ENCODE results near the gene BACH2.
A peak's percentile ranks its signal among the peaks of the same experiment; 100 is the strongest.

BACH2 gene

DNA sequence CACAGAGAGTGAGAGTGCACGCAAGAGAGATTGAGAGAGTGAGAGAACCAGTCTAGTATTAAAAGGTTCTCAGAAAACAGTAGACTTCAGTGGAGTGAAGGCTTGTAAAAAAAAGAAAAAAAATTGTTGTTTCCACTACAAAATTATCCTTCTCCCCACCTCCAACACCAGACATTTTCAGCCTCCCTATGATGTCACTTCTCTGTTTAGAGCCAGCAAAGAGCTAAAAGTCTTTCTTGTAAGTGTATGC, 77.8 kb downstream of the BACH2 start:
- no peak overlapping the region for H3K4me3 ChIP-seq (ENCODE audit: low read length)
- DNase-seq (ENCODE audit: low read depth): no peak
- TF ChIP-seq, protein P1, sequence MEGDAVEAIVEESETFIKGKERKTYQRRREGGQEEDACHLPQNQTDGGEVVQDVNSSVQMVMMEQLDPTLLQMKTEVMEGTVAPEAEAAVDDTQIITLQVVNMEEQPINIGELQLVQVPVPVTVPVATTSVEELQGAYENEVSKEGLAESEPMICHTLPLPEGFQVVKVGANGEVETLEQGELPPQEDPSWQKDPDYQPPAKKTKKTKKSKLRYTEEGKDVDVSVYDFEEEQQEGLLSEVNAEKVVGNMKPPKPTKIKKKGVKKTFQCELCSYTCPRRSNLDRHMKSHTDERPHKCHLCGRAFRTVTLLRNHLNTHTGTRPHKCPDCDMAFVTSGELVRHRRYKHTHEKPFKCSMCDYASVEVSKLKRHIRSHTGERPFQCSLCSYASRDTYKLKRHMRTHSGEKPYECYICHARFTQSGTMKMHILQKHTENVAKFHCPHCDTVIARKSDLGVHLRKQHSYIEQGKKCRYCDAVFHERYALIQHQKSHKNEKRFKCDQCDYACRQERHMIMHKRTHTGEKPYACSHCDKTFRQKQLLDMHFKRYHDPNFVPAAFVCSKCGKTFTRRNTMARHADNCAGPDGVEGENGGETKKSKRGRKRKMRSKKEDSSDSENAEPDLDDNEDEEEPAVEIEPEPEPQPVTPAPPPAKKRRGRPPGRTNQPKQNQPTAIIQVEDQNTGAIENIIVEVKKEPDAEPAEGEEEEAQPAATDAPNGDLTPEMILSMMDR (IDR thresholded peaks at IDR 0.05; ENCODE audit: insufficient read depth, low read depth, low read length, missing control alignments): no peak

DNA sequence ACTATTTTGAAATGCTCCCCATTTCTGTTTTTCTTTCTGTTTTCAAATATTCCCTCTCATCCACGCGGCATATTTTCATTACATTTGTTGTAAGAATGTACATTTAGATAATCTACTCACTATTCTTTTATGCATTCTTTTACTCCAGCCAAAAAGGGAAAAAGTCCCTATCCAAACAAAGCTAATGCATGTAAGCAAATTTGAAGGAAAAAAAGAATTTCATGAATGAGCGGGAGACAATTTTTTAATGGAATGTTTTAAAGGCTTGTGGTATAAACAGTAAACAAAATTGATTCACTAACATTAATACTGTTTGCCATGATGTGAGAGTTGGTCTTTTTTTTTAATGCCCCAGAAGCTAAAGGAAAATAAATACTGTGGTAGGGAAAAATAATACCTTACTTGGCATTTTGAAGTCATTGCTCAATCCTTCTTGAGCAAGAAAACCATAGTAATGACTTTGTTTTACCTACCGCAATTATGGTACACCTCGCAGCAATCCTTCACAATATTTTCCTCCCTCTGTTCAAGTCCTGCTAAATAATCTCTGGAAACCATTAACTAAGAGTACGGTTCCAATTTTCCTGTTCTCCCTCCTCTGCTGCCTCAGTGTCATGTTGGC, 79.0 kb downstream of the BACH2 start:
- H3K4me3 ChIP-seq (ENCODE audit: low read length): peak overlapping the region; percentile 30
- DNase-seq (ENCODE audit: low read depth): peak; percentile 56
- TF ChIP-seq, protein P1 (IDR thresholded peaks at IDR 0.05; ENCODE audit: insufficient read depth, low read depth, low read length, missing control alignments): no peak

DNA sequence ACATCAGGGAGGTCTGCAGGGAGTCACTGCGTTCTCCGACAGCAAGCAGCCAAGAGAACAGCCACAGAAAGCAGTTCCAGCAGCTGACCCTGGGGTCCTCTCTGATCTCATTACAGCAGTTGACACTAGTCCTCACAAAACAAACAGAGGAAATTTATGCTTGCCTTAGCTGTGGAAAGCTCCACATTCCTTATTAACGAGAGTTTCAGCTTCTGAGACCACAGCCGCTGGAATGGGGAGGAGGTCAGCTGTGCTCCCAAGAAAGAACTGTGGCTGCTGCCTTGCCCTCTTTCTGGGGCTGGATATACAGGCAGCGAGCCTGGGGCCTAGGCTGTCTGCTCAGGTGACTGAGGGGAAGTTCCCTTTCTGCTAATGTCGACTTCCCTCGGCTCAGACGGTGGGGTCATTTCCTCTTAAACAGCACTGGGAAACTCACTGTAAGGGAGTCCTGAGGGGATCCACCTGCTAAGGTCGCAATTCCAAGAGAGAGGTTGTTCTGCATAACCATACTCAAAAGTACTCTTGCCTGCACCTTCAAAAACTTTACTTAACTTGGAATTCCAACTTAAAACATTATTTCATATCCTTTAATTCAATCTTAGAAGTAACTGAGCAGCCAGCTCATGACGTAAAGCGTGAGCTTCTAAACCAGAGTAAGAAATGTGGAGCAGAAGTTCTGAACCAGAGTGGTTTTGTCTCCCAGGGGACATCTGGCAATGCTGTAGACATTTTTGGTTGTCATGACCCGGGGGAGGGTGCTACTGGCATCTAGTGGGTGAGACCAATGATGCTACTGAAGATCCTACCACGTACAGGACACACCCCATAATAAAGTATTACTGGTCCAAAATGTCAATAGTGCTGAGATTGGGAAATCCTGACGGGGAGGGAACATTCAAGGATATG, 80.3 kb downstream of the BACH2 start:
- H3K4me3 ChIP-seq (ENCODE audit: low read length): no peak overlapping the region
- DNase-seq (ENCODE audit: low read depth): no peak
- TF ChIP-seq, protein P1 (IDR thresholded peaks at IDR 0.05; ENCODE audit: insufficient read depth, low read depth, low read length, missing control alignments): no peak

DNA sequence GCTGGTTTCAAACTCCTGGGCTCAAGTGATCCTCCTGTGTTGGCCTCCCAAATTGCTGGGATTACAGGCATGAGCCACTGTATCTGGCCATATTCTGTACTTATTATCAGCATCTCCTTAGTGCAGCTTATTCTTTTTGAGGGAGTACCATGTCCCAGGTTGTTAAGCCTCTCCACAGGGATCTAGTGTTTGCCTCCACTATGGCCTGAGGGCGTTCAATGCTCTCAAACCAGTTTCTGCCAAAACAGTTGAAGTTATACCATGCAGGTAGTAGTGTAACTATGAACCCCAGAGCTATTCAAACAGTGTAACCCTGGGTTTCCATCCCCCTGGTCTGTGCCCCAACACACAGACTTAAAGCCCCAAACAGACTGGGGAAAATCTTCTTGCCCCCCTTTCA, 81.7 kb downstream of the BACH2 start:
- H3K4me3 ChIP-seq (ENCODE audit: low read length): no peak overlapping the region
- TF ChIP-seq, protein P1 (IDR thresholded peaks at IDR 0.05; ENCODE audit: insufficient read depth, low read depth, low read length, missing control alignments): no peak
- no peak for DNase-seq (ENCODE audit: low read depth)

DNA sequence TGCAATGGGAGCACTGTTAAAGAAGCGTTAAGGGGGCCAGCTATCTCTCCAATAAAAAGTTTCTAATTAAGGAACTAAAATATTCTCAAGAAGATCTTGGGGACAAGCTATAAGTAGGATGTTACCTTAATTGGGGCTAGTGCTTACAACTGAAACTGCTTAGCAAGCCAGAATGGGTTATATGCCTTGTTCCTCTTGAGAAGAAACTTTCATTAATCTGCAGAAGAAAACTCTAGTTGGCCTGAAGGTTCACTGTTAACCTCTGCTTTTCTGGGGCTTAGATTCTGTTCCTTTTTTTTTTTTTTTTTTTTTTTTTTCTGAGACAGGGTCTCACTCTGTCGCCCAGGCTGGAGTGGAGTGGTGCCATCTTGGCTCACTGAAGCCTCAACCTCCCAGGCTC, 82.2 kb downstream of the BACH2 start:
- H3K4me3 ChIP-seq (ENCODE audit: low read length): no peak overlapping the region
- DNase-seq (ENCODE audit: low read depth): no peak
- TF ChIP-seq, protein P1 (IDR thresholded peaks at IDR 0.05; ENCODE audit: insufficient read depth, low read depth, low read length, missing control alignments): no peak

DNA sequence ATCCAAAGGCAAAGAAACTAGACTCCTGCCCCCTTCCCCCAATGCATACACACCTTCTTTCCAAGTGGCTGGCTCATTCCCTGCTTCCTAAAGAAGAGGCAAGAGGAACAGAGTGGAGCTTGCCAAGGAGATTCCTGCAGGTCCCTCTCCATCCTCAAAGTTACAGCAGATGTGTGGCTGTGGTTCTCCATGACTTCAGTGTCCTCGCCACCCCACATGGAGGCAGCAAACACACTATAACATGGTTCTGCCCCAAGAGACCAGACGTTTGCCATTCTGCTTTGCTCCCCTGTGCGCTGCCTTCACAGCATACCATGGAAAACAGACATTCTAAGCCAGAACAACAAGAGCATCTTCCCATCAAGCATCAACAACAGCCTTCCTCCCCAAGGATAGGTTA, 84.4 kb downstream of the BACH2 start:
- no peak for DNase-seq (ENCODE audit: low read depth)
- TF ChIP-seq, protein P1 (IDR thresholded peaks at IDR 0.05; ENCODE audit: insufficient read depth, low read depth, low read length, missing control alignments): no peak
- H3K4me3 ChIP-seq (ENCODE audit: low read length): no peak overlapping the region
